Cardiac fibroblast (primary cell): ENCODE measurements around the gene CCL14.
"Not testable (repeated sequence)": the region's sequence is repeated elsewhere in the genome, so short reads cannot be mapped to it uniquely, and the experiment has no call there.

Source experiments
- DNase-seq, 2 donors: peaks; one replicate each; pipeline versions ENCODE4 v3.0.0 to v3.0.0-alpha.2; 2010; ENCODE audit warnings: low read depth in 2 of 2
- H3K4me3 ChIP-seq, 2 donors: replicated peaks in 1 of 2; 1 replicate in 1 of 2; 2 replicates in 1 of 2; pipeline ENCODE4 v1.5.1; 2011; ENCODE audit warnings: low read depth in 2 of 2, low read length in 2 of 2, mild to moderate bottlenecking in 2 of 2, moderate library complexity in 1 of 2
- TF ChIP-seq, protein P1 (sequence below): IDR thresholded peaks from one replicate; pipeline ENCODE4 v1.5.1; 2011; ENCODE audit warnings: low read depth, mild to moderate bottlenecking, low read length, inconsistent platforms

CCL14 gene

GRCh38 chr17:36002631-36003030, 16.1 kb upstream of the CCL14 start:
- DNase-seq = no peak
- TF ChIP-seq, protein P1, sequence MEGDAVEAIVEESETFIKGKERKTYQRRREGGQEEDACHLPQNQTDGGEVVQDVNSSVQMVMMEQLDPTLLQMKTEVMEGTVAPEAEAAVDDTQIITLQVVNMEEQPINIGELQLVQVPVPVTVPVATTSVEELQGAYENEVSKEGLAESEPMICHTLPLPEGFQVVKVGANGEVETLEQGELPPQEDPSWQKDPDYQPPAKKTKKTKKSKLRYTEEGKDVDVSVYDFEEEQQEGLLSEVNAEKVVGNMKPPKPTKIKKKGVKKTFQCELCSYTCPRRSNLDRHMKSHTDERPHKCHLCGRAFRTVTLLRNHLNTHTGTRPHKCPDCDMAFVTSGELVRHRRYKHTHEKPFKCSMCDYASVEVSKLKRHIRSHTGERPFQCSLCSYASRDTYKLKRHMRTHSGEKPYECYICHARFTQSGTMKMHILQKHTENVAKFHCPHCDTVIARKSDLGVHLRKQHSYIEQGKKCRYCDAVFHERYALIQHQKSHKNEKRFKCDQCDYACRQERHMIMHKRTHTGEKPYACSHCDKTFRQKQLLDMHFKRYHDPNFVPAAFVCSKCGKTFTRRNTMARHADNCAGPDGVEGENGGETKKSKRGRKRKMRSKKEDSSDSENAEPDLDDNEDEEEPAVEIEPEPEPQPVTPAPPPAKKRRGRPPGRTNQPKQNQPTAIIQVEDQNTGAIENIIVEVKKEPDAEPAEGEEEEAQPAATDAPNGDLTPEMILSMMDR = no peak
- no peak overlapping the region for H3K4me3 ChIP-seq

GRCh38 chr17:36001862-36002603, 15.5 kb upstream of the CCL14 start:
- no peak for DNase-seq
- H3K4me3 ChIP-seq = no peak overlapping the region
- TF ChIP-seq, protein P1 = no peak

DNA sequence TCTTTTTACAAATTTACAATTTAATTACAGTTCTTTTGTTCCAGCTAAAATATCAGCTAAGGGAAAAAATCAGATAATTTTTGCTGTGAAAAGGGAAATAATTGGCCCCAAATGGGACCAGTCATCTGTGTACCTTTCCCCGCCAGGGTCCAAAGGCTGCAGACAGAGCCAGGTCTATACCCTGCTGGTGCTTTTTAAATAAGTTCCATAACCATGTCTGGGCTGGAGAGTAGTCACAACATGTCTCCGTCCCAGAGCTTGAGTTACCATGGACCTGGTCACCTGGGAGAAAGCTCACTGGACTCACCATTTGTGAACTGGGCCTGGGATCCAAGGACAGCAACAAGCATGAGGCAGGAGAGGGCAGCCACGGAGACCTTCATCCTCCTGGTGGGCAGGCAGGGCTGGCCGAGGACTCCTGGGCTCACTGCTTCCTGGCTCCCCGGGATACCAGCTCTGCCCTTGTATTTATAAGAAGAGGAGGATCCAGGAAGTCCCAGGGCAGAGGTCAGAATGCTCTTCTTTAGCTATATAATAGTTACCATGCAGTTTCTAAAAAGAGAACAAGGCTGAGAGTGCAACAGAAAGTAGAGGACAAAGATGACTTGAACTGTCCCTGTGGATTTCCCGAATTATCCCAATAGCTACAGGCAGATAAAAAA, 14.7 kb upstream of the CCL14 start, which contains the start of gene CCL15:
TSS of gene CCL15 (minus strand) at position 444 of the 662 bp plus-strand sequence. CDS start at position 383, 61 bp downstream.
- no peak within 1 kb of the TSS for H3K4me3 ChIP-seq
- DNase-seq = no peak

DNA sequence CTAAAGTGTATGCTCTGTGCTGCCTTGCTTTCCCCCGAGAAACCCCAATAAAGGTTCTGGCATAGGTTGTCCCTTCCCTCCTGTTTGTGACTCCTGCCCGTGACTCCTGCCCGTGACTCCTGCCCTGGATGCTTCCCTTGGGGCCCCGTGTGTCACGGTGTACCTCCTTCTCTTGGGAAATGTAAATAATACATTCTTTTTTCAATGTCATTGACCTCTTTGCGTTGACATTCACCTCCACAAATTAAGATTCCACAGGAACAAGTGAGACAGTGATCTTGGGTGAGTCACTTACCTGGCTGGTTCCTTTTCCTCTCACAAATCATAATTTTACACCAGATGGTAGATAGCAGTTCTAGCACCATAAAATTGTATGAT, 14.2 kb upstream of the CCL14 start:
- H3K4me3 ChIP-seq = no peak overlapping the region
- no peak for DNase-seq
- TF ChIP-seq, protein P1 = no peak

More for the DNA sequence above, 14.7 kb upstream of the CCL14 start, which contains the start of gene CCL15:
- TF ChIP-seq, protein P1 = no peak

GRCh38 chr17:35998756-35999155, 12.2 kb upstream of the CCL14 start:
- DNase-seq = no peak
- TF ChIP-seq, protein P1 = no peak
- no peak overlapping the region for H3K4me3 ChIP-seq

DNA sequence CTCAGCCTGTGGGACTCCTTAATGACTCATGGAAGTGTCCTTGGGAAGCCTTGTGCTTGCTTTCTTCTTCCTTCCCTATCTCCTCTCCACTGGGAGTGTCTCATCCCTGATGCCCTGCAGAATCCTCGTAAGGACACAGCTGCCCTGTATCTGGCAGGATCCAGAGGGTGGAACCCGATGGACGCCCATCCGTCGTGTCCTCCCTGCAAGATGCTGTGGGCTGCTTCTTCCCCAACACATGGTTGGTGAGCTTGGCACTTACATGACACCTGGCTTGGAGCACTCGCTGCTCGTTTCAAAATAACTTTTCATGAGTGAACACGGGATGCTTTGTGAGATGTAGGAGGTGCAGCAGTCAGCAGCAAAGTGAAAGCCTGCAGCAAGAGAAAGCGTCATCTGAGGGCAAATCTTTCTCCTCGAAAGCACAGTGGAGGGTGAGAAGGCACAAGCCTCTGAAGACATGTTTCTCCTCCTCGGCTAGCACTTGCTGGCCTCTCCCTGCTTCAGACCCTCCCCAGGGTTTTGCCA, 11.6 kb upstream of the CCL14 start:
- TF ChIP-seq, protein P1 = no peak
- no peak for DNase-seq
- H3K4me3 ChIP-seq = no peak overlapping the region

- not testable (repeated sequence) for DNase-seq
Measured at GRCh38 chr17:35995346-35995745, 8.8 kb upstream of the CCL14 start.

More at GRCh38 chr17:35995346-35995745, 8.8 kb upstream of the CCL14 start:
- H3K4me3 ChIP-seq = not testable (repeated sequence)
